Esophagus squamous epithelium (tissue), 5 donors: ENCODE results near the gene CYB5R4. TPM values are rescaled to one million over a fixed set of nuclear protein-coding genes. Genes with fewer than 3 reads are reported as not detected.

Source experiments
- DNase-seq: peaks from one replicate; lab custom pipeline; 2025; lab: John Stamatoyannopoulos, UW
- H3K27ac ChIP-seq, 4 donors: fragments of 200-600 bp; sonication (generic); one replicate each; pipeline ENCODE4 v1.5.1; 2016 to 2019; ENCODE audit warnings: mild to moderate bottlenecking in 1 of 4
- H3K27me3 ChIP-seq, 4 donors: fragments of 200-600 bp; sonication (generic); 1 replicate in 3 of 4; 2 replicates in 1 of 4; pipeline versions ENCODE4 v1.5.1 to v1.6.0; 2017 to 2021; ENCODE audit warnings: antibody characterized with exemption in 1 of 4
- H3K36me3 ChIP-seq, 3 donors: fragments of 200-600 bp; sonication (generic); one replicate each; pipeline ENCODE4 v1.5.1; 2016 to 2019
- H3K4me1 ChIP-seq, 3 donors: fragments of 200-600 bp; sonication (generic); one replicate each; pipeline ENCODE4 v1.5.1; 2017 to 2019
- H3K4me3 ChIP-seq, 4 donors: fragments of 200-600 bp; sonication (generic); 1 replicate in 3 of 4; 2 replicates in 1 of 4; pipeline ENCODE4 v1.5.1; 2016 to 2019; ENCODE audit warnings: mild to moderate bottlenecking in 2 of 4, moderate library complexity in 1 of 4
- H3K9me3 ChIP-seq, 3 donors: fragments of 200-600 bp; sonication (generic); one replicate each; pipeline ENCODE4 v1.5.1; 2016 to 2019
- POLR2A ChIP-seq, 4 donors: fragments of 450-650 bp; IDR thresholded peaks; one replicate each; pipeline ENCODE4 v1.6.1; 2017; ENCODE audit warnings: antibody characterized with exemption in 4 of 4, mild to moderate bottlenecking in 4 of 4, moderate library complexity in 3 of 4
- WGBS, 2 donors: methylation state at CpG; one replicate each; pipeline ENCODE4 v1.1.5; 2018; 5-methylcytosine and 5-hydroxymethylcytosine counted together
- intact Hi-C: fragments of 100-400 bp; cut with DNase I; formaldehyde crosslinking; loops from one replicate; pipeline ENCODE4 v1.15.0; 2022
- total RNA-seq, 4 donors: library from RNA; depleted of rRNA; stranded (reverse); fragments of >200 nt; gene quantifications; one replicate each; pipeline ENCODE4 v1.1.0, GENCODE V29; 2016
- TF ChIP-seq, protein P1 (sequence below), 6 experiments: fragments of 450-650 bp in 4 of 6; fragments of 200-600 bp in 2 of 6; sonication (generic) in 2 of 6; IDR thresholded peaks; one replicate each; pipeline ENCODE4 v1.5.1; 2016 to 2019; ENCODE audit warnings: antibody characterized with exemption in 6 of 6, mild to moderate bottlenecking in 4 of 6, moderate library complexity in 4 of 6
- donor health status: DM: yes; HTN: yes; CAD: no.

Gene CYB5R4
- total RNA-seq, 4 donors from 2014 or later, result 9.2 to 32.7 (median 14.2) TPM

DNA sequence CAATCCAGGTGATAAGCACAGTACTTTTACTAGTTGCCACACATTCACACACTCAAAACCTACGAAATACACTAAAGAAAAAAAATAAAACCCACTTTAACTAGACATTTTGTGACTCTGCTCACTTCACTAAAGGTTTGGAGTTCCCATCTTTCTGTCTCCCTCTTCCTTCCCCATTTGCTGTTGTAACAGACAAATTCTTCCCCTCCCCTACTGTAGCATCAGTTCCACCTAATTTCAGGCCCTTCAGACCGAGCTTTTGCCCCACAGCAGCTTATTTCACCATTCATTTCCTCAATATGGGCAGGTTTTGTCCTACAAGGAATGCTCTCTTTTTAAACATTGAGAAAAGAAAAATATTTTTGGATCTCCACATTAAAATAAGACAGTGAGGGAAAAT lies 142.7 kb downstream of the CYB5R4 start:
- H3K4me1 ChIP-seq, result no peaks in the 10 kb centered on the region
- H3K27ac ChIP-seq, result no peak overlapping the region
- 40 to 73% methylated on average over 2 of the region's 2 CpGs for WGBS, 2 donors
- no peaks in the 10 kb centered on the region for H3K36me3 ChIP-seq
- no peaks in the 10 kb centered on the region for H3K27me3 ChIP-seq
- no peak overlapping the region for H3K4me3 ChIP-seq
- no peak for DNase-seq
- no peaks in the 10 kb centered on the region for H3K9me3 ChIP-seq
- TF ChIP-seq POLR2A (IDR thresholded peaks at IDR 0.05), result no peak
- TF ChIP-seq, protein P1, sequence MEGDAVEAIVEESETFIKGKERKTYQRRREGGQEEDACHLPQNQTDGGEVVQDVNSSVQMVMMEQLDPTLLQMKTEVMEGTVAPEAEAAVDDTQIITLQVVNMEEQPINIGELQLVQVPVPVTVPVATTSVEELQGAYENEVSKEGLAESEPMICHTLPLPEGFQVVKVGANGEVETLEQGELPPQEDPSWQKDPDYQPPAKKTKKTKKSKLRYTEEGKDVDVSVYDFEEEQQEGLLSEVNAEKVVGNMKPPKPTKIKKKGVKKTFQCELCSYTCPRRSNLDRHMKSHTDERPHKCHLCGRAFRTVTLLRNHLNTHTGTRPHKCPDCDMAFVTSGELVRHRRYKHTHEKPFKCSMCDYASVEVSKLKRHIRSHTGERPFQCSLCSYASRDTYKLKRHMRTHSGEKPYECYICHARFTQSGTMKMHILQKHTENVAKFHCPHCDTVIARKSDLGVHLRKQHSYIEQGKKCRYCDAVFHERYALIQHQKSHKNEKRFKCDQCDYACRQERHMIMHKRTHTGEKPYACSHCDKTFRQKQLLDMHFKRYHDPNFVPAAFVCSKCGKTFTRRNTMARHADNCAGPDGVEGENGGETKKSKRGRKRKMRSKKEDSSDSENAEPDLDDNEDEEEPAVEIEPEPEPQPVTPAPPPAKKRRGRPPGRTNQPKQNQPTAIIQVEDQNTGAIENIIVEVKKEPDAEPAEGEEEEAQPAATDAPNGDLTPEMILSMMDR (IDR thresholded peaks at IDR 0.05), result no peak
- intact Hi-C loops, result no loop called here

DNA sequence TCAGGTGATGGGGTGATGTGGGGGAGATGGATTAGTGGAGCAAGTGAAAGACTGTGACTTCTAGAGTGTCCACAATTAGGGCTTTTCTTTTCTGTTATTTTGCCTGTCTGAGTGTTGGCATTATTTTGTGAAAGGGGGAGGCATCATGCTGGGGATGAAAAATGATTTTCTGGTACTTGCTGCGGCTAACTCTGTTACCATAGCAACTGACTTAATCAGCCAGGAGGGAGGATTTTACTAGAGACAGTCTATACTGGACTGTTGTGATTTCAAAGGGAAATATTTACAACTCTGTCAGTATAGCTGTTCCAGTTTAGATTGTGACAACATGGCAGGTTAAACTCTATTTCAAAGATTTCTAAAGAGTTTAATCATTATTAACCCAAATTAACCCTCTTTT lies 143.6 kb downstream of the CYB5R4 start:
- no peak for TF ChIP-seq POLR2A (IDR thresholded peaks at IDR 0.05)
- TF ChIP-seq, protein P1 (IDR thresholded peaks at IDR 0.05), result no peak
- Histone ChIP-seq H3K36me3 (no peaks in the 10 kb centered on the region), H3K9me3 (no peaks in the 10 kb centered on the region), H3K27me3 (no peaks in the 10 kb centered on the region), H3K4me1 (no peaks in the 10 kb centered on the region), H3K4me3 (no peak overlapping the region), H3K27ac (no peak overlapping the region)
- 20 to 27% methylated on average over 1 of the region's 1 CpG for WGBS, 2 donors
- intact Hi-C loops, result no loop called here
- DNase-seq, result no peak

DNA sequence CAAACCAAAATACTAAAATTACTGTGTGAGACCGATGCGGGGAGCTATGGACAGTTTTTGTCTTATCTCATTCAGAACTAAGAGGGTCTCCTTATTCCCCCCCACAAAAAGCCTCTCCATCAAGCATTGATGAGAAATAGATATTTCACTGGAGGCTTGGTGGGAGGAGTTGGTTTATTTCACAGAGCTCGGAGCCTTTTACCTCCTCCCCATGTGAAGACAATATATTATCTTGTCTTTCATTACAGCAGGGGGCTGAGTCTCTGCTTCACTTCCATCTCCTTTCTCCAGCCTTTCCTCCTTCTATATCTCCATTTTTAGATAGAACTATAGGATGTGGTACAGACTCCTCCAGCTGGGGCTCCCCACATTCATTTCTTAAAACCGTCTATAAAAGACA lies 144.2 kb downstream of the CYB5R4 start:
- no peaks in the 10 kb centered on the region for H3K4me1 ChIP-seq
- no peak overlapping the region for H3K27ac ChIP-seq
- intact Hi-C loops, result no loop called here
- no peaks in the 10 kb centered on the region for H3K27me3 ChIP-seq
- WGBS, 2 donors, result 77 to 82% methylated on average over 4 of the region's 4 CpGs
- no peaks in the 10 kb centered on the region for H3K9me3 ChIP-seq
- H3K36me3 ChIP-seq, result no peaks in the 10 kb centered on the region
- DNase-seq, result no peak
- no peak overlapping the region for H3K4me3 ChIP-seq
- TF ChIP-seq, protein P1 (IDR thresholded peaks at IDR 0.05), result no peak
- TF ChIP-seq POLR2A (IDR thresholded peaks at IDR 0.05), result no peak

DNA sequence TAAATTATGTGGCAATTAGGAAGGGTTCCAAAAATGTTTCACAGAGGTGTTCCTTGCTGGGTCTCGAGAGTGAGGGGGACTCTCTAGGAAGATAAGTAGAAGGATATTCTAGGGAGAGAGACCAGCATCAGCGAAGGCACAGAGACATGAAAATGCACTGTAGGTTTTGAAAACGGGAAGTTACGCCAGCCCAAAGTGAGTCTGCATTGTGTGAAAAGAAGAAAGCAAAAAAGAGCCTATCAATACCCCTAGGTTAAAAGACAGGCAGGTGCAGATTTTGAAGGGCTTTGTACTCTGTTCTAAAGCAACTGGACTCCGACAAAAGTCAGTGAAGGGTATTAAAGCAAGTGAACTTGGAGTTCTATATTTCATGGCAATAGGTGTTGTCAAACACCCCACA lies 148.4 kb downstream of the CYB5R4 start:
- Histone ChIP-seq H3K4me3 (no peak overlapping the region), H3K27me3 (no peaks in the 10 kb centered on the region), H3K4me1 (no peaks in the 10 kb centered on the region), H3K9me3 (no peaks in the 10 kb centered on the region), H3K36me3 (no peaks in the 10 kb centered on the region), H3K27ac (no peak overlapping the region)
- DNase-seq, result no peak
- 70 to 74% methylated on average over 5 of the region's 5 CpGs for WGBS, 2 donors
- TF ChIP-seq, protein P1 (IDR thresholded peaks at IDR 0.05), result no peak
- no peak for TF ChIP-seq POLR2A (IDR thresholded peaks at IDR 0.05)
- intact Hi-C loops, result no loop called here

DNA sequence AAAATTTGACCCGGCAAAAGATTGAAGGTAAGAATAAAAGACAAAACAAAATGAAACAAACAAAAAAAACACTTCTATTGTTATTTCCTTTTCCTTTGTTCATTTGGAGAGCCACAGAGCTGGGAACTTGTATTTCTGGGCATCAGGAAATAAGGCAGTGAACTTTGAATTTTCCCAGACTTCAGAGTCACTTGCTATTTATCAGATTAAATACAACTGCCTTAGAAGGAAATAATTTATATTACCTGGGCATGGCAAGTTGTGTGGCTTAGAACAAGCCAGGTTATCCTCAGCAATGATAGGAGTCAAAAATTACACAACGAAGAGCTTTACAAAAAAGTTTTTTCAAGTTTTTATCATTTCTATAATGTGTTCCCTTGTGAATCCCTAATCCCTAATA lies 153.9 kb downstream of the CYB5R4 start:
- Histone ChIP-seq H3K36me3 (no peaks in the 10 kb centered on the region), H3K27me3 (no peaks in the 10 kb centered on the region), H3K4me1 (no peaks in the 10 kb centered on the region), H3K9me3 (no peaks in the 10 kb centered on the region), H3K4me3 (no peak overlapping the region), H3K27ac (no peak overlapping the region)
- intact Hi-C loops, result no loop called here
- no peak for DNase-seq
- WGBS, 2 donors, result 74 to 75% methylated on average over 2 of the region's 2 CpGs
- no peak for TF ChIP-seq POLR2A (IDR thresholded peaks at IDR 0.05)
- TF ChIP-seq, protein P1 (IDR thresholded peaks at IDR 0.05), result no peak
